GM12865 (cell line): ENCODE data around the gene CDKL5.
A peak's percentile ranks its signal among the peaks of the same experiment; 100 is the strongest.

Source experiments
- DNase-seq: peaks from one replicate; pipeline ENCODE4 v3.0.0; 2010; ENCODE audit warnings: low read depth
- H3K4me3 ChIP-seq: 2 replicates; pipeline ENCODE4 v1.5.1; 2011; ENCODE audit warnings: mild to moderate bottlenecking, low read depth, low read length, control low read depth
- TF ChIP-seq, protein P1 (sequence below): IDR thresholded peaks from 2 replicates; pipeline ENCODE4 v1.5.1; 2011; ENCODE audit warnings: low read length, control low read depth, low read depth, inconsistent platforms; ENCODE audit not compliant: insufficient read depth; ENCODE audit errors: missing control alignments

The CDKL5 gene

DNA sequence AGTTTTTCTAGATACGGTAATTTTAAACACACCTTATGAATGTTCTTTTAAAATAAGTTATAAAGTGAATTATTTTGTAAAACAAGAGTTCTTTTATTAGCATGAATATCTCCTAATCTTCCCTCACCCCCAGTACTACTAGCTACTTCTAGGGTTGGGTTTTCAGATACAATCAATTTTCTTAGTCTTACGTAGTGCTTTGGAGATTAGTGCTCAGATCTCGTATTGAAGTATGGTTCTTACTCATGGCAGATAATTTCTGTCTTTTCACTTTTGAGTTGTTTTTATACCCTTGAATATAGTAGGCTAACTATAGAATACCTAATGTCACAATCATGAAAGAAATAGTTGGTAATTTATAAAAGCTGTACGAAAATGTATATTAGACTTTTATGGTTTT is 43.2 kb downstream of the CDKL5 start:
- no peak overlapping the region for H3K4me3 ChIP-seq
- no peak for DNase-seq
- TF ChIP-seq, protein P1, sequence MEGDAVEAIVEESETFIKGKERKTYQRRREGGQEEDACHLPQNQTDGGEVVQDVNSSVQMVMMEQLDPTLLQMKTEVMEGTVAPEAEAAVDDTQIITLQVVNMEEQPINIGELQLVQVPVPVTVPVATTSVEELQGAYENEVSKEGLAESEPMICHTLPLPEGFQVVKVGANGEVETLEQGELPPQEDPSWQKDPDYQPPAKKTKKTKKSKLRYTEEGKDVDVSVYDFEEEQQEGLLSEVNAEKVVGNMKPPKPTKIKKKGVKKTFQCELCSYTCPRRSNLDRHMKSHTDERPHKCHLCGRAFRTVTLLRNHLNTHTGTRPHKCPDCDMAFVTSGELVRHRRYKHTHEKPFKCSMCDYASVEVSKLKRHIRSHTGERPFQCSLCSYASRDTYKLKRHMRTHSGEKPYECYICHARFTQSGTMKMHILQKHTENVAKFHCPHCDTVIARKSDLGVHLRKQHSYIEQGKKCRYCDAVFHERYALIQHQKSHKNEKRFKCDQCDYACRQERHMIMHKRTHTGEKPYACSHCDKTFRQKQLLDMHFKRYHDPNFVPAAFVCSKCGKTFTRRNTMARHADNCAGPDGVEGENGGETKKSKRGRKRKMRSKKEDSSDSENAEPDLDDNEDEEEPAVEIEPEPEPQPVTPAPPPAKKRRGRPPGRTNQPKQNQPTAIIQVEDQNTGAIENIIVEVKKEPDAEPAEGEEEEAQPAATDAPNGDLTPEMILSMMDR, result no peak

DNA sequence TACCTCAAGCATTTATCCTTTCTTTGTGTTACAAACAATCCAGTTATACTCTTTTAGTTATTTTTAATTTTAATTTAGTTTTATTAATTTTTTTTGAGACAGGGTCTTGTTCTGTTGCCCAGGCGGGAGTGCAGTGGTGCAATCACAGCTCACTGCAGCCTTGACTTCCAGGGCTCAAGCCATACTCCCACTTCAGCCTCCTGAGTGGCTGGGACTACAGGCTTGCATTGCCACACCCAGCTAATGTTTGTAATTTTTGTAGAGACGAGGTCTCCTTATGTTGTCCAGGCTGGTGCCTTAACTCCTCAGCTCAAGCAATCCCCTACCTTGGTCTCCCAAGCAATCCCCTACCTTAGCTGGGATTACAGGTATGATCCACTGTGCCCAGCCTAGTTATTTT is 45.9 kb downstream of the CDKL5 start:
- TF ChIP-seq, protein P1, result no peak
- no peak overlapping the region for H3K4me3 ChIP-seq
- DNase-seq, result no peak

DNA sequence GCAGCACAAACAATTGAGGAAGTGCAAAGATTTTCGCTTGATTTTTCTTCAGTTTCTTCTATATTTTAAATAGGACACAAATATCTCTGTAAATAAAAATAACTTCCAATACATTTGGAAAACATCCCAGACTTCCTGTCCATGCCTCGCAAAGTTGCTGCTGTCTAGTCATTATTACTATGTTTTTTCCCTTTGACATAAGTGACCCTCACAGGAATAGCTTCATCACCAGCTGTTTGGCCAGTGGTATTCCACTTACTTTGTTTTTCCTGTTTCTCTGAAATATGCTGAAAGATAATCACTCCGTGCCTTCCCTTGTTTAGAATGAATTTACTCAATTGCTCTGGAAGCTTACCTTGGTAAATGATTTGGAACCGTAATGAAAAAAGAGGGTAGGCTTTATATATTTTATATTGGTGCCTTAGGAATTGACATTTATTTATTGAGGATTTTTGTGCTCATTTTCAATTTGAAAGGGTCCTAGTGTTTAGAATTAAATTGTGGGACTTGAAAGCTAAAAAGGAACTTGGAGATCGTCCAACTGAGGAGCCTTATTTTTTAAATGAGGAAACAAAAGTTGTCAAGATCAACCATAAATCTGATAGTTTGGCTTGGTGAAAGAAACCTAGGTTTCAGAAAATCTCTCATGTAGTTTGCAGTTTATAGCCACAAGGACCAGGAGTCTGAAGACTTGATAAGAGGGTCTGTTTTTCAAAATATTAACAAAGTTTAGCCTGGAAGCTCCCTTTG is 65.6 kb downstream of the CDKL5 start:
- no peak for DNase-seq
- no peak overlapping the region for H3K4me3 ChIP-seq
- TF ChIP-seq, protein P1, result no peak

DNA sequence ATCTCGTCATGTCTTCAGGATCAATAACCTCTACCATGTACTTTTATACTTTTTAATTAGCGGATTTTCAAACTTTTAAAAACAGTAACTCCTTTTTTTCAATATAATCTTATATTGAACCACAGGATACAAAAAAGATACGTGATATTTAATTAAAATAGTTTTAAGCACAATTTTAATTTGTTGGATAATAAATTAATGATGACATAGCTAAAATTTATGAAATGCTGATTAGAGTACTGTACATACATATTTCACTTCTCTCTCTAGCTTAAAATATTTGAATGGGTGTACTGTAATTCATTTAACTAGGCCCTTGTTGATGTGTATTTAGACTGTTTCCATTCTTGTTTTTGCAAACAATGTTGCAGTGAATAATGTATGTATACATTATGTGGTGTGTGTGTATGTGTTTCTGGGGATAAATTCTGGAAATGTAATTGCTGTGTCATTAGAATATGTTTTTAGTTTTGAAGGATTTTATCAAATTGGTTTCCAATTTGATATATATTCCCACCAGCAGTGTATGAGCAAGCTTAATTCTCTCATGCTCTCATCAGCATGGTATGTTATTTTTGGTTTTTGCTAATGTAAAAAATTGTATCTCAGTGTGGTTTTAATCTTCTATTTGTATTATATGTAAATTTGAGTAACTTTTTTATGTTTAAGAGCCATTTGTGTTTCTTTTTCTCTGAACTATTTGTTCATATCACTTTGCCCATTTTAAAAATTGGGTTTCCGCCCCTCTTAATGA is 66.4 kb downstream of the CDKL5 start:
- DNase-seq, result no peak
- TF ChIP-seq, protein P1, result no peak
- H3K4me3 ChIP-seq, result no peak overlapping the region

DNA sequence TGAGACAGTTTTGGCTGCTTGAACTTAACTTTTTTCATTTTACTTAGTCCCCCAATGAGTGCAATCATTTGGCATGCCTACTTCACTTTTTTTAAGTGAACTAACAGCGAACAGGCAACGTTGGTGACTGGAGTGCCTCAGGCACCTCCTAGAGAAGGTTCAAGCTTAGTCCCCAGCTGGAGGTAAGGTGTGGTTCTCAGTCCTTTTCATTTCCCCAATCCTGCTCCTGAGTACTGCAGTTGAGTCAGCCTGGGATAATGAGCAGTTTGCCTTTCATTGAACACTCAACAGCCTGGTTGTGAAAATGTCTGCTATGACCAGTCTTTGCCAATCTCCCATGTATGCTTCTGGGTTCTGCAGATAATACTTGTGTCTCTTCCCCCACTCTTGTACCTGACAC is 109.5 kb downstream of the CDKL5 start:
- H3K4me3 ChIP-seq, result no peak overlapping the region
- TF ChIP-seq, protein P1, result no peak

DNA sequence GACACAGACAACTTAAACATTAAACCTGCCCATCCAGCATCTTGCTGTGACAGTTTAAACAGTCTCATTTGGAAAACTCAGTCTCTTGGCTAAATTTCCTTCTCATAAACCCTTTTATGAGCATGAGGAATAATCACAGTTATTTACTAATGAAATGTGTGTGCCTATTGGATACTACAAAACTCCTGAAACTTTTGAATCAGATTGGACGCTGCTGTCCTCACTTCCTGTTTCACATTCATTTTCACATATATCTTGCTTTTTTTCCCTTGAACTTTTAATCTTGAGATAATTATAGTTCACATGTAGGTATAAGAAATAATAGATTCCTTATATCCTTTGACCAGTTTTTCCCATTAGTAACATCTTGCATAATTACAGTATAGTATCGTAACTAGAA is 111.7 kb downstream of the CDKL5 start:
- DNase-seq, result peak; percentile 22
- peak overlapping the region; percentile 20; the same call in 1 of the 2 replicates for H3K4me3 ChIP-seq
- TF ChIP-seq, protein P1, result no peak

More for the DNA sequence above, 109.5 kb downstream of the CDKL5 start:
- DNase-seq, result no peak
